PC-9 (cell line): ENCODE data around the gene FOXO3. TPM values are rescaled to one million over a fixed set of nuclear protein-coding genes. Genes with fewer than 3 reads are reported as not detected.

Experiments used
- BruUV-seq: library from RNA; stranded (reverse); fragments of 400-500 nt; replicated peaks from 2 replicates; lab custom pipeline; 2021; lab: Mats Ljungman, UMichigan
- CTCF ChIA-PET: fragments of 300-600 bp; sonication (Branson Sonifier 250); formaldehyde crosslinking; loops from one replicate; lab custom pipeline; 2022; ENCODE audit warnings: antibody characterized with exemption; lab: Charles Lee
- POLR2A ChIA-PET: fragments of 300-600 bp; sonication (Branson Sonifier 250); formaldehyde crosslinking; loops from one replicate; lab custom pipeline; 2022; ENCODE audit warnings: antibody characterized with exemption; ENCODE audit not compliant: unreplicated experiment; lab: Charles Lee
- DNase-seq, 2 experiments: peaks; one replicate each; pipeline versions ENCODE4 v3.0.0 to v3.0.0-alpha.2; 2015 to 2022; ENCODE audit warnings: mixed read lengths in 1 of 2
- H2AFZ ChIP-seq: fragments of 200-600 bp; sonication (generic); 2 replicates; pipeline ENCODE4 v1.8.1; 2017; ENCODE audit warnings: antibody characterized with exemption
- H3F3A ChIP-seq: fragments of 200-600 bp; sonication (generic); 2 replicates; pipeline ENCODE4 v1.8.1; 2017; ENCODE audit warnings: antibody characterized with exemption, mild to moderate bottlenecking, low read depth; ENCODE audit not compliant: insufficient read depth
- H3K27ac ChIP-seq: fragments of 200-600 bp; sonication (generic); 2 replicates; pipeline ENCODE4 v1.6.1; 2016; ENCODE audit warnings: mixed run types
- H3K27me3 ChIP-seq: fragments of 200-600 bp; sonication (generic); 2 replicates; pipeline ENCODE4 v1.6.1; 2016; ENCODE audit warnings: low read depth, mixed run types; ENCODE audit not compliant: insufficient read depth
- H3K36me3 ChIP-seq: fragments of 200-600 bp; sonication (generic); 2 replicates; pipeline ENCODE4 v1.6.1; 2016; ENCODE audit warnings: low read depth, mixed run types
- H3K4me1 ChIP-seq: fragments of 200-600 bp; sonication (generic); replicated peaks from 2 replicates; pipeline ENCODE4 v1.6.1; 2016; ENCODE audit warnings: mixed run types; ENCODE audit not compliant: insufficient read depth
- H3K4me2 ChIP-seq: fragments of 200-600 bp; sonication (generic); 2 replicates; pipeline ENCODE4 v1.6.1; 2017; ENCODE audit warnings: mixed run types
- H3K4me3 ChIP-seq: fragments of 200-600 bp; sonication (generic); 2 replicates; pipeline ENCODE4 v1.6.1; 2016; ENCODE audit warnings: mixed run types
- H3K79me2 ChIP-seq: fragments of 200-600 bp; sonication (generic); 2 replicates; pipeline ENCODE4 v1.6.1; 2017; ENCODE audit warnings: low read depth, mixed run types
- H3K9me2 ChIP-seq: fragments of 200-600 bp; sonication (generic); 2 replicates; pipeline ENCODE4 v1.8.1; 2017; ENCODE audit warnings: mild to moderate bottlenecking; ENCODE audit not compliant: insufficient read depth
- H3K9me3 ChIP-seq: fragments of 200-600 bp; sonication (generic); 2 replicates; pipeline ENCODE4 v1.8.1; 2016; ENCODE audit warnings: low read depth; ENCODE audit not compliant: insufficient read depth
- H4K20me1 ChIP-seq: fragments of 200-600 bp; sonication (generic); 2 replicates; pipeline ENCODE4 v1.8.1; 2017; ENCODE audit not compliant: insufficient read depth
- EZH2 ChIP-seq: fragments of 200-600 bp; sonication (generic); IDR thresholded peaks from 2 replicates; pipeline ENCODE4 v1.8.0; 2017; ENCODE audit warnings: antibody characterized with exemption, low read depth
- intact Hi-C: fragments of 100-400 bp; cut with micrococcal nuclease; formaldehyde crosslinking; loops from one replicate; pipeline ENCODE4 v1.10.0; 2022; ENCODE audit not compliant: unreplicated experiment
- total RNA-seq: library from RNA; stranded (reverse); gene quantifications from 2 replicates; pipeline ENCODE4 v1.2.3, GENCODE V29; 2021
- TF ChIP-seq, protein P1 (sequence below): fragments of 200-600 bp; sonication (generic); conservative IDR thresholded peaks from 2 replicates; pipeline ENCODE4 v1.6.1; 2017; ENCODE audit warnings: mixed run types, antibody characterized with exemption, mild to moderate bottlenecking, moderate library complexity

Gene FOXO3
- total RNA-seq, 1 experiment from 2014 or later = 59.4 TPM

DNA sequence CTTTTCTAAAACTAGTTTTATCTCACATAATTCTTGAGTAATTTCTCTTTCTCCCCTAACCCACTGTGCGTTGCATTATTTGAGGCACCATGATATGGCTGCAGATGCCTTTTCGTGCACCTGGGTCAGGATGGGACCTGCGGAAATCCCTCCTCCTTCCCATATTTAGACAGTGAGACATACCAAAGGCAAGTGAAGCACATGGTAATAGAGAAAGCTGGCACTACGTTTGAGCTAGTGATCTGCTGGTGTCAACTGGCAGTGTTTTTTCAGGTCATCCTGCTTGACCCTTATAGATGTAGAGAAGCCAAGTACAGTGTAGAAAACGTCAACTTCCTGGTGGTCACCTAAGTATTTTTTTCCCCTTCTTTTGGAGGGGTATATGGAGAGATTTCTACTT is 71.7 kb downstream of the FOXO3 start:
- peaks cover 8% of the 10 kb centered on the region for H3K4me1 ChIP-seq
- ChIA-PET POLR2A (no interaction called here), CTCF (no interaction called here)
- H3K27me3 ChIP-seq = no peaks in the 10 kb centered on the region
- no peak overlapping the region for H3K4me2 ChIP-seq
- no peaks in the 10 kb centered on the region for H3K36me3 ChIP-seq
- H4K20me1 ChIP-seq = peaks cover 96% of the 10 kb centered on the region
- H3K9me2 ChIP-seq = no peaks in the 10 kb centered on the region
- H3K27ac ChIP-seq = no peak overlapping the region
- peaks cover 98% of the 10 kb centered on the region for H3K79me2 ChIP-seq
- H3K4me3 ChIP-seq = no peak overlapping the region
- no TSS peak for BruUV-seq
- H2AFZ ChIP-seq = no peak overlapping the region
- H3F3A ChIP-seq = peaks cover 48% of the 10 kb centered on the region
- DNase-seq = no peak
- intact Hi-C loops = no loop called here
- H3K9me3 ChIP-seq = no peaks in the 10 kb centered on the region
- TF ChIP-seq EZH2 = no peak
- TF ChIP-seq, protein P1, sequence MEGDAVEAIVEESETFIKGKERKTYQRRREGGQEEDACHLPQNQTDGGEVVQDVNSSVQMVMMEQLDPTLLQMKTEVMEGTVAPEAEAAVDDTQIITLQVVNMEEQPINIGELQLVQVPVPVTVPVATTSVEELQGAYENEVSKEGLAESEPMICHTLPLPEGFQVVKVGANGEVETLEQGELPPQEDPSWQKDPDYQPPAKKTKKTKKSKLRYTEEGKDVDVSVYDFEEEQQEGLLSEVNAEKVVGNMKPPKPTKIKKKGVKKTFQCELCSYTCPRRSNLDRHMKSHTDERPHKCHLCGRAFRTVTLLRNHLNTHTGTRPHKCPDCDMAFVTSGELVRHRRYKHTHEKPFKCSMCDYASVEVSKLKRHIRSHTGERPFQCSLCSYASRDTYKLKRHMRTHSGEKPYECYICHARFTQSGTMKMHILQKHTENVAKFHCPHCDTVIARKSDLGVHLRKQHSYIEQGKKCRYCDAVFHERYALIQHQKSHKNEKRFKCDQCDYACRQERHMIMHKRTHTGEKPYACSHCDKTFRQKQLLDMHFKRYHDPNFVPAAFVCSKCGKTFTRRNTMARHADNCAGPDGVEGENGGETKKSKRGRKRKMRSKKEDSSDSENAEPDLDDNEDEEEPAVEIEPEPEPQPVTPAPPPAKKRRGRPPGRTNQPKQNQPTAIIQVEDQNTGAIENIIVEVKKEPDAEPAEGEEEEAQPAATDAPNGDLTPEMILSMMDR = no peak

DNA sequence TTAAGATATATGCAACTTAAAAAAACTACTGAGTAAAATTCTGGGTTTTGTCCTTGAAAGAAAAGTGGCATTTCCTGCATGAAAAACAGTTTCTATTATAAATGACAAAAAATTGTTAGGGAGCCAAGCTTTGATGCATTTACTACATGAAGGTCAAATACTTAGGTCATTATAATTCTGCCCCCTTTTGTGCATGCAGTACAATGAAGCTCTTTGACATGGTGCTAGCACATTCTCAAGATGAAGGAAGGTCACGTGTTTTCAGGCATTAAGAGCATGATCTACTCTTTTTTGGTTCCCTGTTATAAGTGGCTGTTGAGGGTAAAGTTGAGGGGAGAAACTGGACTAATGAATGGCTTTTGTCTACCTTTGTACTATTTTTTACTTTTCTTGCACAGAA is 72.7 kb downstream of the FOXO3 start:
- TF ChIP-seq EZH2 = no peak
- TF ChIP-seq, protein P1 = no peak
- POLR2A ChIA-PET = interaction anchor here (0.8 kb wide), 1 partner anchor 44 kb away, joined by 5 read pairs; no protein-coding TSS in a partner anchor

DNA sequence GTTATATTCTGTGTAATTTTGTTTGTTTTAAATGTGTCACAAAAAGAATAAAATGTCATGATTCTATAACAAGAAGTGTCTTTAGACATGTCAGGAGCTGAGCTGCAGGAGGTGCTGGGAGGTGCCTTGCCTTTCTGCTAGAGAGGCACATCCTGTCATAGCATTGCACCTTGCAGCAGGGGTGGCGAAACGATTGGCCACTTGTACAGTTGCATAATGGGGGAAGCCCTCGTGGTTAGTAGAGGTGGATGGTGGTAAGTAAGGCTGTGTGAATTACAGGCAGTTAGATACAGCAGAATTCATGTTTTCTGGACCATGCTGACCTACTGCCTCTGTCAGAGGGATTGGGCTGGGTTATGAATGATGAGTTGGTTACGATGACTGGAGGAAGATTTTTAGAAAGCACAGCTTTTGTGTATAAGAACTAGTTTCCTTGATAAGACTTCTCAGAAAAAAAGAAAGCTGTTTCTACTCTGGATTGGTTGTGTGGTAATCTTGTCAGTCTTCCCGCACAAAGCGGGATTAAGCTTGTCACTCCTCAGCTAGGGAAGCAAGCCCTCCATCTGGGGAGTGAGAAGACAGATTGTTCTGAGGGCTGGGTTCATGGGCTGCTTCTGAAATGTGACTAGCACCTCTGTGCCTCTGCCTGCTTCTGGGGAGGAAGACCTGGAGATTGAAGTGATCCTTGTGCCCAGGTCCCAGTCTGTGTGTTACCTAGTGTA is 74.9 kb downstream of the FOXO3 start:
- Histone ChIP-seq H3K27me3 (no peaks in the 10 kb centered on the region), H3K79me2 (peaks cover 98% of the 10 kb centered on the region), H3K27ac (no peak overlapping the region), H3F3A (peaks cover 58% of the 10 kb centered on the region), H2AFZ (no peak overlapping the region), H3K9me2 (no peaks in the 10 kb centered on the region), H3K4me3 (no peak overlapping the region), H3K4me1 (no peaks in the 10 kb centered on the region; the same call in 1 of the 2 replicates), H3K4me2 (no peak overlapping the region), H3K36me3 (peaks cover 12% of the 10 kb centered on the region; the same call in 1 of the 2 replicates), H3K9me3 (no peaks in the 10 kb centered on the region), H4K20me1 (peaks cover 95% of the 10 kb centered on the region)
- BruUV-seq = no TSS peak
- ChIA-PET POLR2A (no interaction called here), CTCF (no interaction called here)
- TF ChIP-seq, protein P1 = no peak
- TF ChIP-seq EZH2 = no peak
- DNase-seq = no peak
- intact Hi-C loops = no loop called here

More for the DNA sequence above, 72.7 kb downstream of the FOXO3 start:
- no peak overlapping the region for H3K4me3 ChIP-seq
- H4K20me1 ChIP-seq = peaks cover 96% of the 10 kb centered on the region
- no TSS peak for BruUV-seq
- H3K27ac ChIP-seq = no peak overlapping the region
- no peak for DNase-seq
- peaks cover 98% of the 10 kb centered on the region for H3K79me2 ChIP-seq
- peaks cover 48% of the 10 kb centered on the region for H3F3A ChIP-seq
- H2AFZ ChIP-seq = no peak overlapping the region
- H3K36me3 ChIP-seq = 0 out of 2 replicates have a peak, but pooled peaks cover 4% of the 10 kb centered on the region
- no peak overlapping the region for H3K4me2 ChIP-seq
- H3K9me3 ChIP-seq = no peaks in the 10 kb centered on the region
- intact Hi-C loops = no loop called here
- peaks cover 8% of the 10 kb centered on the region for H3K4me1 ChIP-seq
- H3K9me2 ChIP-seq = no peaks in the 10 kb centered on the region
- H3K27me3 ChIP-seq = no peaks in the 10 kb centered on the region
- CTCF ChIA-PET = no interaction called here
